HG02798 (cell line): Measurements from ENCODE around the gene GTF2IRD1.

Experiments used
- ATAC-seq: cut with Tn5 transposase; IDR thresholded peaks from one replicate; pipeline ENCODE4 v1.9.1; 2021; ENCODE audit warnings: mild to moderate bottlenecking; ENCODE audit not compliant: unreplicated experiment, poor library complexity

Gene GTF2IRD1

DNA sequence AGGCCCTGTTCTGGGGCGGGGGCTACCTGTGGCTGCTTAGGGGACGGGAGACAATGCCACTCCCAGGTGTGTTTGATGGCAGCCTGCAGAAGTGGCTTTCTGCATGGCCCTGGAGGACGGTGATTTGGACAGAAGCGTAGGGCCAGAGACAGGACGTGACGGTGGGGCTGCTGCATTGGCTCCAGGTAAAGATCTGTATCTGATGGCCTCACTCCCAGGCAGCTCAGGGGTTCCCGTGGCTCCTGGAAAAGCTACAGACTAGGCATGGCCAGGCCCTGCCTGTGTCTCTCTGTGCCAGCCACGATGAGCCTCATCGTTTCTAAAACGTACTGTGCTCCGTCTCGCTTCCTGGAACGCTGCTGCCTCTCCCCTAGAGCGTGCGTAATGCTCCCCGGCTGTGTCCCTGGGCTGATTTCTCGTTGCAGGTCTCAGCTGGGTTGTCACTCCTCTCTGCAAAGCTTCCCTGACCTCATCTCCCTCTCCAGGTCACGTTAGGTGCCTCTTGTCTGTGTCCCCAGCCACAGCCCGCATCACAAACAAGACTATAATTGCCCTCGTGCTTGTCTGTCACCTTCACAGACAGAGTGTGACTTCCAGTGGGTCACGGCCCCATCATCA lies 12.6 kb downstream of the GTF2IRD1 start:
- no peak for ATAC-seq

DNA sequence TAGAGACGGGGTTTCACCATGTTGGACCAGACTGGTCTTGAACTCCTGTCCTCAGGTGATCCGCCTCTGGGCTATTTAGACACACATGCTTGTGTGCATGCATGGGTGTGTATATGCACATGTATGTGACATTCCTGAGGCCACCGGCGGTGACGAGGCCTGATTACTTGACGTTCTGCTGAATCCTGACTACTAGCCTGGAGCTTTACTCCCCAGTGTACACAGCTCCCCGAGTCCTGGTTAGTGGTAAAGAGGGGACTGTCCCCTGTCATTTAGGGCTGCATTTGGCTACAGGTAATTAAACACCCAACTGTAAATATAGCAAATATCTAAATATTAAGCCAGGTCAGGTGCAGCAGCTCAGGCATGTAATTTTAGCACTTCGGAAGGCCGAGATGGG lies 14.2 kb downstream of the GTF2IRD1 start:
- ATAC-seq, result no peak

DNA sequence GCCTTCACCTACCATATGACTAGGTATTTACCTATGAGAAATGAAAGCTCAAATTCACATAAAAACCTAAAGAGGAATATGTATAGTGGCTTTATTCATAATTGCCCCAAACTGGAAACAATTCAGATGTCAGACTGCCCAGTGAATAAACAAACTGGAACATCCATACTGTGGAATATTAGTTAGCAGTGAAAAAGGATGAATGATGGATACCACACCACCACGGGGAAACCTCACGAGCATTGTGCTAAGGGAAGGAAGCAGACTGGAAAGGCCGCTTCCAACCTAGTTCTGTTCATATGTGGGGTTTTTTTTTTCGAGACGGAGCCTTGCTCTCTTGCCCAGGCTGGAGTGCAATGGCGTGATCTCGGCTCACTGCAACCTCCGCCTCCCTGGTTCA lies 16.8 kb downstream of the GTF2IRD1 start:
- ATAC-seq, result no peak

GRCh38 chr7:74473116-74473515 lies 19.4 kb downstream of the GTF2IRD1 start:
- no peak for ATAC-seq

- no peak for ATAC-seq
Observed at GRCh38 chr7:74474271-74474865, 20.7 kb downstream of the GTF2IRD1 start.

DNA sequence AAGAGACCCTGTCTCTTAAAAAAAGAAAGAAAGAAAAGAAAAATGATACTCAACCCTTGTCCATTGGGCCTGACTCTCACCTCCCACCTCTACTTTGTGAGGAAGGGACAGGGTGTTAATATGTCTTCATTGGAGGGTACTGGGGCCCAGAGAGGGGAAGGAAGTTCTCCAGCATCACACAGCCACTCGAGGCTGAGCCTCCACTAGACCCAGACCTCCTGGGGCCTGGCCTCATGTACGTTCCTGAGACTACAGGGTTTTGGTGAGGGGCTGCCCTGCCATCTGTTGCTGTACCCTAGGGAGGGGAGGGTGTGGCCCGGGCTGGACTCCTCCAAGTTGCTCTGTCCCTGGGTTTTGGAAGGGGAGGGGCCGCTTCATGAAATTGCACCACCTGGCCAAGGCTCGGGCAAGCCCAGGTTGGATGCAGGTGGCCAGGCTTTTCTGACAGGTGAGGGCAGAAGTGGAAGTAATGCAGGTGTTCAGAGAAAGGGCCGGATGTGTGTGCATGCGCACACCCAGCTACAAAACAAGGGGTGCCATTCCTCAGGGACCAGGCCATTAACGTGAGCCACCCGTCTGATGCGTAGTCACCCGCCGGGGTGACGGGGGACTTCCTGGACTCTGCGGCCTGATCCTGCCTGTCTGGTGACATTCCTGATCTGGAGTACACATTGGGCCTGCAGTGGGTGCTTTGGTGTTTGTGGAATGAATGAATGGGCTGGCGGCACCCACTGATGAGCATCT lies 21.7 kb downstream of the GTF2IRD1 start:
- no peak for ATAC-seq

- no peak for ATAC-seq
Observed at GRCh38 chr7:74475987-74476350, 22.3 kb downstream of the GTF2IRD1 start.

- ATAC-seq, result no peak
Observed at GRCh38 chr7:74476626-74477025, 22.9 kb downstream of the GTF2IRD1 start.

DNA sequence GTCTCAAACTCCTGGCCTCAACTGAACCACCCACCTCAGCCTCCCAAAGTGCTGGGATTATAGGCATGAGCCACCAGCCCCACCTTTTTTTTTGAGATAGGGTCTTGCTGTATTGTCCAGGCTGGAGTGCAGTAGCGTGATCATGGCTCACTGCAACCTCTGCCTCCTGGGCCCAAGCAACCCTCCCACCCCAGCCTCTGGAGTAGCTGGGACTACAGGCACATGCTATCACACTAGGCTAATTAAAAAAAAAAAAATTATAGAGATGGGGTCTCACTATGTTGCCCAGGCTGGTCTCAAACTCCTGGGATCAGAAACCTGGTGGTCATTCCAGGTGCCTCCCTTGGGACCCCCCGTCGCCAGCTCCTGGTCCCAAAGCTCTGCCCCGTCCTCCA lies 25.0 kb downstream of the GTF2IRD1 start:
- ATAC-seq, result no peak

DNA sequence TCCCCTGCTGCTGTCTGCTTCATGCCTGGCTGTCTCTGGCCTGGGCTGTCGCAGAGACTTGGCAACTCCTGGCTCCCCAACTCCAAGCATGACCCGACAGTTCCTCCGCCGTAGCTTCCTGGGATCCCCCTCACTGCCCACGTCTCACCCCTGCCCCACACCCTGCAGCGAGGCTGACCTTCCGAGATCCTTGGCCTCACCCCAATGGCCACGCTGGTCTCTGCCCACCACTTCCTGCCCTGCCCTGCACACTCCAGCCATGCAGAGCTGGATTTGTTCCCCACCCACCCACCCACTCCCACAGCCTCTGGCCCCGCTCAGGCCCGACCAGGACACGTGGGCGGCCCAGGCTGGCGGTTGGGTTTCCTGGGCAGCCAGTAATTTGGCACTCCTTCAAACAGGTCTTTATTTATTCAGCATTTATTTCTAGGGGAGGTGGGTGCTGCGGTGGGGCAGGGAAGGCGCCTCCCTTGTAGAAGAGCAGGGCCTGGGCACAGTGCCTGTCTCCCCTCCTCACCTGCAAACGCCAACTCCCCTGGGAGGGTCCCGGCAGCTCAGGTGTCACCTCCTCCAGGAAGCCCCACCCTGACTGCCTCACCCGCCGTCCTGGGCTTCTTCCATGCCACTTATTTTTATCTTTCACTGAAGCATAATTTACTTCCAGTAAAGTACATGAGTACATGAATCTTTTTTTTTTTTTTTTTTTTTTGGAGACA lies 25.5 kb downstream of the GTF2IRD1 start:
- ATAC-seq, result no peak

GRCh38 chr7:74479961-74480829 lies 26.5 kb downstream of the GTF2IRD1 start:
- no peak for ATAC-seq

GRCh38 chr7:74480861-74481417 lies 27.2 kb downstream of the GTF2IRD1 start:
- ATAC-seq, result no peak

- ATAC-seq, result no peak
Observed at GRCh38 chr7:74481458-74482196, 27.9 kb downstream of the GTF2IRD1 start.

- ATAC-seq, result no peak
Observed at GRCh38 chr7:74482197-74482467, 28.4 kb downstream of the GTF2IRD1 start.

DNA sequence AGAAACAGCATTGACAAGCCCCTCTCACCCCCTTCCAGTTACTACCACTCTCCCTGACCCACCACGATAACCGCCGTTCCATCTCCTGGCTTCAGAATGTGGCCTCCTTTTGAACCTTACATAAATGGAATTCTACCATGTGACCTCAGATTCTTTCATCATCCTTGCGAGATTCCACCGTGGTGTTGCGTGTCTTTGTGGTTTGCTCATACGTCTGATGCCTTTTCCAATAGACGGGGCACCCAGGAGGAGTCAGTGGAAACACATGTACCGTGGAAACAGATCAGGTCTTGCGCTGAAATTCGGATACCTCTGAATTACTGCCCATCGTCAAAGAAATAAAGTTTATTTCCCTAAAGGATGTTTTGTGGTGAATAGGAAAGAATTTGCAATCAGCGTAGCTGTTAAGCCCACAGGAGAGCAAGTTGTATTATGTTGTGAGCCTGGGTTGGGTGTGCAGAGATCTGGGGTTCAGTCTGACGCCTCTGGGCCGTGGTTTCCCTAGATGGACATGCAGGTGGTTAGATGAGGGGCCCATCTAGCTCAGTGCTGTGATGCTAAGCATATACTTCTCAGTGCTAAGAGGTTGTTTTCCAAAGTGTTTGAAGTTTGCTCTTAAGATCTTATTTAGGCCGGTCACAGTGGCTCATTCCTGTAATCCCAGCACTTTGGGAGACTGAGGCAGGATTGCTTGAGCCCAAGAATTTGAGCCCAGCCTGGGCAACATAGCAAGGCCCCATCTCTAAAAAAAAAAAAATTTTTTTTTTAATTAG lies 29.1 kb downstream of the GTF2IRD1 start:
- no peak for ATAC-seq

DNA sequence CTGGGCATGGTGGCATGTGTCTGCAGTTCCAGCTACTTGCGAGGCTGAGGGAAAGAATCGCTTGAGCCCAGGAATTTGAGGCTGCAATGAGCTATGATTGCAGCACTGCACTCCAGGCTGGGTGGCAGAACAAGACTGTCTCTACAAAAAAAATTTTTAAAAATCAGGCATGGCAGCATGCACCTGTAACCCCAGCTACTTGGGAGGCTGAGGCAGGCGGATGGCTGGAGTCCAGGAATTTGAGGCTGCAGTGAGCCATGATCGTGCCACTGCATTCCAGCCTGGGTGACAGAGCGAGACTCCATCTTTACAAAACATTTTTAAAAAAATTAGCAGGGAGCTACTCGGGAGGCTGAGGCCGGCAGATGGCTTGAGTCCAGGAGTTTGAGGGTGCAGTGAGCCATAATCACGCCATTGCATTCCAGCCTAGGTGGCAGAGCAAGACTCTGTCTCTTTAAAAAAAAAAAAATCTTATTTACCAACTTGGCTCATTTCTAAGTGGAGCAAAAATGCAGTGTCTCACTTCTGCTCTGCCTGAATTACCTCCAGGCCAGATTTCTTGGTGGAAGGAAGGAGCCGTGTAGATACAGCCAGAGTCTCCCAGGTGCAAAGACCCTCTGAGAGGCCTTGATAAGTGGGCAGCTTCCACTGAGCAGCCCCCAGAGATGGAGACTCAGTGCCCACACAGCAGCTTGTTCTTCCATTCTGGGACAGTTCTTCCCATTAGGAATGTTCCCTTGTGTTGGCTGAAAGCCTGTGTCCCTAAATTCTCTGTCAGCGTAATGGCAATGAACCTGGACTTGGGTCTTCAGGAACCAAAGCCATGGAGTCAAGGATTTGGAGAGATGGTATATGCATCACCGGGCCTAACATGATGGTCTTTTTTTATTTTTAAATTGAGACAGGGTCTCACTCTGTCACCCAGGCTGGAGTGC lies 30.0 kb downstream of the GTF2IRD1 start:
- no peak for ATAC-seq

DNA sequence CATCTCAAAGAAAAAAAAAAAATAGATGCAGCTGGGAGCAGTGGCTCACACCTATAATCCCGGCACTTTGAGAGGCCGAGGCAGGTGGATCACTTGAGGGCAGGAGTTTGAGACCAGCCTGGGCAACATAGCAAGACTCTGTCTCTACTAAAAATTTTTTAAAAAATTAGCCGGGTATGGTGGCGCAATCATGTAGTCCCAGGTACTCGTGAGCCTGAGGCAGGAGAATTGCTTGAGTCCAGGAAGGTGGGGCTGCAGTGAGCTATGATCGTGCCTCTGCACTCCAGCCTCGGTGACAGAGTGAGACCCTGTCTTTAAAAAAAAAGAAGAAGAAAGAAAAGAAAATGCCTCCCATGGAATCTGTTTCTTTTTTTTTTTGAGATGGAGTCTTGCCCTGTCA lies 31.9 kb downstream of the GTF2IRD1 start:
- ATAC-seq, result no peak
